GM18870 (cell line): ENCODE data around the gene CTNND2.
A peak's percentile ranks its signal among the peaks of the same experiment; 100 is the strongest.

ENCODE experiments used
- ATAC-seq: cut with Tn5 transposase; IDR thresholded peaks from one replicate; pipeline ENCODE4 v1.9.1; 2021; ENCODE audit warnings: moderate library complexity; ENCODE audit not compliant: unreplicated experiment

The CTNND2 gene

DNA sequence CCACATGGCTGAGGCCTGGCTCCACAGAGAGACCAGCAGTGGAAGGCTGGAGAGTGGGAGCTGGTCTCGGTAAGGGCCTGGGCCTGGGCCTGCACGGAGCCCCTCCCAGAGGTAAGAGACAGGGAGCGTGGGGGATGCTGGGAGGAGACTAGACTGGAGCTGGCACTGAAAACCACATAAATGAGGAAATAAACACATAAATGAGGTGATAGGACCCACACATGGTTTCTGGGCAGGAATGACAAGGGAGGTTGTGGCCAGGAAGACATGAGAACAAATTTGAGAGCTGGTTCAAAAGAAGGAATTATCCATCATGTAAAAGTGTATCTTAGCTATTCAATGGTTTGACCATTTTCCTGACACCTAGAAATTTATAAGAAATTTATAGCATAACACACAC lies 691.5 kb downstream of the CTNND2 start:
- ATAC-seq = no peak

DNA sequence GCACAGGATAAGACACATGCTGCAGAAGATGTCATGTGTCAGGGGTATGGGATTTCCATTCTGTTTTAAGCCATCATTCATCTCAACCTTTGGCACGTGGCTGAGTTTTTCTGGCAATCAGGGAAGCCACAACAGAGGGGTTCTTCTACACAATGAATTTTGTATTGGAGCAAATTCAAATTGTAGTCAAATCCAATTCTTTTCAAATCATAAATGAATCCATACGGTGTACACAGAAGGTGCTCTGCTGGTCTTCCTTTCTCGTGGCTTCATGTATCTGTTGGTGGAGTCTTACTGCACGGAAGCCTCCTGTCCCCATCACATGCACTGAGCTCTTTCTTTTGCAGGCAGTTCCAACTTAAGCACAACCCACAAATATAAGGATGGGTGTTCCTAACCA lies 706.5 kb downstream of the CTNND2 start:
- ATAC-seq = no peak

DNA sequence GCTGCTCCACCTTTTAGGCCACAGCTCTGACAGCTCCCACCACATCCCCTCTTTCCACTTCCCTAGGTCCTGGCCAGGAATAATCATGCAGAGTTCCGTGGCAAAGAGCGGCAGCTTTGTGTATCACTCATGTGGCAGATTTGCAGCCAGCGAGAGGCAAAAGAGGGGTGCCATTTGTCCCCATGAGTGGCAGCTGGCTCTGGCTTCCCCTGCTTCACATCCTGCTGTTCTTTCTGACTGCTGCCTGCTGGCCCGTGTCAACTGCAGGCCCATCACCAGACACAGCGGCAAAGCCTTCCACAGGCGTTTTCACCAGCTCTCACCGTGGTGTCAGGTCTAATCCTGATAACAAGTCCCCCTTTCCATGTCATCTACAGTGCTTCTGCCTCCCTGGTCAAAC lies 712.6 kb downstream of the CTNND2 start:
- no peak for ATAC-seq

DNA sequence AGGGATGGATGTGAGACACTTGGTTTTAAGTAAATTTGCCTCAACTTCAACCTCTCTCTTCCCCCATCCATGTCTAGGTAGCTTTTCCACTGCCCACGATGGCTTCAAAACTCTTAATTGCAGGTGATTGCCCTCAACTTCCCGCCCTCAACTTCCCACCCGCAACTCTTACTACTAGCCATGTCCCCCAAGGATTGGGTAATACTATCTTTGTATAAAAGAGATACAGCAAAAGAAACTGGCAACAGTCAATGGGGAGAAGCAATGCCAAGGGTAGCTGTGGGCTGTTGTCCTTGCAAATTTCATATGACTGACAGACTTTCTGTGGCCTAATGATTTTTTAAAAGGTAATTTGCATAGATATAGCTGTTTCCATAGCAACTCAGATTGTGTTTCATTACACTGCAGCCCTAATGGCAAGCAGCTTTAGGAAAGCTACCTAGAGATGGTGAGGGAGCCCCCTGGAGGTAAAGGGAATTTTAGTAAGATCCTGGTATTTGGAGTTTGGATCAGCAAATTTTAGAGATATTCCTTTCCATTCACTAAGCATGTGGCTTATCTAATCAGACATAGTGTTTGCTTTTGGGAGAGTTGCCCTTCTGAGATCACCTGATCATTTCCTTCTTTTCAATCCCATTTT lies 721.7 kb downstream of the CTNND2 start:
- ATAC-seq = no peak

DNA sequence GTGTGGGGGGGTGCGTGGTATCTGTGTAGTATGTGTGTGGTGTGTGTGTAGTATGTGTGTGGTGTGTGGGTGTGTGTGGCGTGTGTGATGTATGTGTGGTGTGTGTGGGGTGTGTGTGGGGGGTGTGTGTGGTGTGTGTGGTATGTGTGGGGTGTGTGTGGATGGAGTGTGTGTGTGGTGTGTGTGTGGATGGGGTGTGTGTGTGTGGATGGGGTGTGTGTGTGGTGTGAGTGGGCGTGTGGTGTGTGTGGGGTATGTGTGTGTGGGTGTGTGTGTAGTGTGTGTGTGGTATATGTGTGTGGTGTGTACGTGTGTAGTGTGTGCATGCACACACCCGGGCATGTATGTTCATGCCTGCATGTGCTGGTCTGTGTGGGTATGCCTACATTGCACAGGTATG lies 722.3 kb downstream of the CTNND2 start:
- ATAC-seq = no peak

DNA sequence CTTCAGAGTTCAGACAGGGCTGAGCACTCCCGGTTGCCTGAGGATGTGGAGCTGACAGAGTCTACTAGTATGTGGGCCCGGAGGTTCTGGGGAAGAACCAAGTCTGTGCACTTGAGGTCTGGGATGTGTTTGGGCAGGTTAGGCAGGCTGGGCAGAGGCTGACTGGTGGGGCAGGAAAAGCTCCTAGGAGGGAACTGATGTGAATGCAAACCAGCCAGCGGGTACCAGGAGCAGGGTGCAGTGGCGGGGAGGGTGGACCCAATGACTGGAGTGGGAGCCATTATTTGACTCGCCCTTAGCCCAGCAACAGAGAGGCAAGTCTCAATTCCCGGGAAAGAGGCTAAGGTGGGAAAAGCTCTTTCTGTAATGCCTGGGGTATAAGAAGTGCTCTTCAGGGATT lies 723.4 kb downstream of the CTNND2 start:
- ATAC-seq = no peak

DNA sequence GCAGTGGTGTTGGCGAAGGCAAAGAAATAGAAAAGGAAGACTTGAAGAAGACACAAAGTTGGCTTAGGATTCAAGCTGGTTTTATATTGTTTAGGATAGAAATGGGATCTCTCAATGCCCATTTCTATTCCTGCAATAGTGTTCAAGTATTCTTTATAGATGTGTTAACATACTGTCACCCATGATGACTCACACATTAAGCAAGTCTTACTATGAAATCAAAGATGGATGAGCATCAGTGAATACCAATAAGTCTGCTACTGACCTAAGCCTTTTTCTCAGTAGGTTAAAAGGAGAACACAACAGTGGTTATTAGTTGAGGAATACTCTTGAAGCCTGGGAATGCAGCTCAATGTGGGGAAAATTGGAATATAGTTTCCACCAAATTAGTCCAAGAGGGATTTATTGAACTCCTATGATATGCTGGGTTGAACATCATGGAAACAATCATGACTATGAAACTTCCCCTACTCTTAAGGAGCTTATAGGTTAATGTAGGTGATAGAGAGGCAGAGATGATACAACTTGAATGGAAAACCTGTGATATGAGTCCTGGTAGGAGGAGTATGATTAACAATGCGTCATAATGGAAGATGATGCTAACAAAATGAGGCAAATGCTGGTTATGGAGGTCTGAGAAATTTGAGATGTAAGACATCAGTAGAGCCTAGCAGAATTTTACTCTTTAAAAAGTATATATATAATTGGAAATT lies 726.1 kb downstream of the CTNND2 start:
- ATAC-seq = no peak

DNA sequence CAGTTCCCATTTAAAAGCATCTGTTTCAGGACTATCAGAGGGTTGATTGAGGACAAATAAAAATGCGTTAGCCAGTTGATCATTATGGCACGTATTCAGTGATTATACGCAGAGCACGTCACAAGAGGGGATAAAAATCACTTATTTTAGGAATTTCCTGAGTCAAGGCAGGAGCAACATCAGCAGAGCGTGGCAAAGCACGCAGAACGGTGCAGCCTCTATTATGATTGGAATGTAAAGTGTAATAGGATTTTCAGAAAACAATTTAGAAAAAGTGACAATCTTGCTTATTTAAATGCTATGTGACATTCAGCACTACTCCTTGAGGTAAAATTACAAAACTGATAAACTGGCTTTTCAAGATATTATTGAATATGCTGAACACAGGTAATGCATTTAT lies 729.7 kb downstream of the CTNND2 start:
- ATAC-seq = no peak

DNA sequence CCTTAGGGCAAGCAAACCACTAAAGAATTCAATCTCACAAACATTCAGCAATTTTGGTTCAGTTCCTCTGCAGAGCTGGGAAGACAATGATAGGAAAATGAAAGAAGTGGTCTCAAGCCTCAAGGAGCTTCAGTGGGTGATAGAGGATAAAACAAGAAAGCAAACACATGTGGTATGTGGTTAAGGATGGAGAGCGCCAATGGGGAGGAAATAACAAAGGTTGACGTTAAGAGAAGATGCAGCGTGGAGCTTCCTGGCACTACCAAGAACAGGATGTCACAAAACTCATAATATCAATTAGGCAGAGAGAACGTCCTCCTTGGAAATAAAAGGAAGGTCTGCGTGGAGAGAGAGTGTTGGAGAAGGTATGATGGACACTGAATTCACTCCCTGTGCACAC lies 731.8 kb downstream of the CTNND2 start:
- ATAC-seq = no peak

DNA sequence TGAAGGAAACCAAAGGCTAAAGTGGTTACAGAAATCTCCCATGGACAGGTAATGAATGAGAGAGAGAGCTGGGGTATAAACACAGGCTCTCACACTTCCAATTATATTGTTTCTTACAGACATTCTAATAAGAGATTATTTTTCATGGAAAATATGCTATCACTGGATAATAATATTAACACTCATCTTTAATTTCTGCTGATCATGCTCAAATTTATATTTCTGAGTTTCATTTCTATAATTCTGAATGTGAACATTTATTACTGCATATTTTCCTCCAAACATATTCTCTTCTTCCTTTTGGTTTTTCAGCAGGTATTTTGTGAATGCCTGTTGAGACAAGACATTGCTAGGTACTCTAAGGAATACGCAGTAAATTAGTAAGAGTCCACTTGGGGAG lies 733.0 kb downstream of the CTNND2 start:
- ATAC-seq = no peak

DNA sequence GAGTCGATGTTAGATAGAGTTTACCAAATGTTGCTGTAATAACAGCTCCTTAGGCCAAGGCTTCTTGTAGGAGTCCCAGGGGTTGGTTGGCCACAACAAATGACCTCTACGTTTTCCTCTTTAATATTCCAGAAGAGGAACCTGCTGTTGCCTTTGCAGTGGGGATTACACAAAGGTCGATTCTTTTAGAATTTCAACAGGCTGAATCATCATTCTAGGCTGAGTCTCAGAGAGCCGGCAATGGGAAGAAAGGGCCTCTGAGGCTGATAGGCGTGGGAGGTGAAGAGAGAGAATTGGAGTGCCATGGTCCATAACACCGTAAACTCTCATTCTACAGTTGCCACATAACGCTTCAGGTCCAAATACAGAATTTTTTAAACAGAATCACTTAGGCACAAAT lies 737.3 kb downstream of the CTNND2 start:
- ATAC-seq = no peak

DNA sequence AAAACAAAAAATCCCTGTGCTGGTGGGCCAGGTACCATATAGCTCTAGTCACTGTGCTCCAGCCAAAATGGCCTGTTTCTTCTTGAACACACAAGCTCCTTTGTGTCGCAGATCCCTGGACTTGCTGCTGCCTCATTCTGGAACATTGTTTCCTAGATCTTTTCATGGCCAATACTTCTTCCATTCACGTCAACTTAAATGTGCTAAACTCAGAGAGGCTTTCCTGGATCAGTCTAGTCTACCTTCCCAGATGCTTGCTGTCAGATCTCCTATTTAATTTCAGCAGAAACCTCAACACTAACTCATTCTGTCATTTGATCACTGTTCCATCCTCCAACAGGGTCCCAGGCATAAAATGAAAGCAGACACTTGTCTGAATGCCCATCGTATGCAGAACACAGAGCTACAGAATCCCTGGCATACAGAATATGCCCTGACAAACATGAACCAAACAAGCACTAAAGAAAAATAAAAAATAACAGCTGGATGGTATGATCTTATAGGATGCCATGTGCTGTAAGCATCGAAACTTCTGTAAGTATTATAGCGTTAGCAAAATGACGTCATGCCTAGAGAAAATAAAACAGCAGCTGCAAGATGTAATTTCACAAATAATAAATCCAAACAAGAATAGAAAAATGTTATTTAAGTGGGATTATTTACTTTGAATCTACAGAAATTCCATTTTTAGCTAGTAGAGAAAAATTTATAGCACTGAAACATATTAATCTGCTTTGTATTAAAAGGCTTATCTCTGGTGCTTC lies 739.5 kb downstream of the CTNND2 start:
- ATAC-seq = no peak

DNA sequence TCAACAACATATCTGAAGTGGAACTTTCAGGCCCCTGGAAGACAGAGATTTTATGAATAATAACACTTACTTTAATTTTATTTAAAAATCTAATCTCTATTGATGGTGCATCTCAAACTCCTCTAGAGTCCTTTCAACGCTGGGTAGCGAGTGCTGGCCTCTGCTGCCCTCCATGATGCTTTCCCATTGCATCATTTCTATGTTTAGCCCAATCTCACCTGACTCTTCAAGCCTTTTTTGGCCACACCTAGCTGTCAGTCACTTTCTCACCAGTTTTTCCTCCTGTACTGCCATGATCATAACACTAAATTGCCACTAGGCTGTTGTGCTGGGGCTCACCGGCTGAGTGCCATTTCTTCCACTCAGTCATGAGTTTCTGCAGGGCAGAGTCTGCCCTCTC lies 747.1 kb downstream of the CTNND2 start:
- no peak for ATAC-seq

DNA sequence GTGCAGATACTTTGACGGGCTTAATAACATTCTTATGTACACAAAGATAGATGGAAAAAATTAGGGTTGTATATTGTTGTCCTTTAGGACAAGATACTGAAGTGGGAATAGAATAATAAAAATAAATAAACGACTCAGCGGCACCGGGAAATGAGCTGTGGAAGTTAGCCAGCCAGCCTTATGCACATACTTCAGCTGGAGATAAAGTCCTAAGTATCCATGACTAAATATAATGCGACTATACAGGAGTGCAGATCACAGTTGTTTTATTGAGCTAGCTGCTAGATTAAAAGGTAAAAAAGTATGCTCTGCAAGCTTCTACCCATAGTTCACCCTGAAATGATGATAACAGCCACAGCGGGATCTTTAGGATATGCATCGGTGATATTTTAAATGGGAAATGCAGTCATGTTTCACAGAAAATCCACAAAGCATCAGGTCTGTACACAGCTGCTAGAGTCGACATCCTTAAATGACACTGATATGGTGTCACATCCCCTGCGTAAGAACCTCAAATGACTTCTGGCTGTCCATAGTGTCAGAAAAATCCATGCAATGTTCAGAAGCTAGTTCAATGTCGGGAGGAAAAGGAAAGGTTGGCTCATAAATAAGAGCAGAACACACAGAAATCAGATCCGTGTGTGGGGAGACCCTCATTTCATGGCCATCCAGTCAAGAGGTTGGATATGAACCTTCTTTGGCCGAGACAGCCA lies 750.4 kb downstream of the CTNND2 start:
- ATAC-seq = no peak

DNA sequence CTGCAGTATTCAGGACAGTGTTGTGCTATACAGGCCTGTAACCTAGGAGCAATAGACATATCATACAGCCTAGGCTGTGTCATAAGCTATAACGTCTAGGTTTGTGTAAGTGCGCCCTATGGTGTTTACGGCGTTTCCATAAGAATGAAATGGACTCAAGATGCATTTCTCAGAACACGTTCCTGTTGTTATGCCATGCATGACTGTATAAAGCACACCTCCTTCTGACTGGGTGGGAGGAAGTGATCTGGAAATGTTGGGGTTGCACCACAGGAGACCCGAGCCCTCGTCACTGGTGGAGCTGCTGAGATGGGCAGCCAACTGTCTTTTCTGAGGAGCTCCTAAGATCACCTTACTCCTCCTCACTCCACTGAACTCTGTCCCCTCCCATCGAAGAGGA lies 751.9 kb downstream of the CTNND2 start:
- no peak for ATAC-seq

DNA sequence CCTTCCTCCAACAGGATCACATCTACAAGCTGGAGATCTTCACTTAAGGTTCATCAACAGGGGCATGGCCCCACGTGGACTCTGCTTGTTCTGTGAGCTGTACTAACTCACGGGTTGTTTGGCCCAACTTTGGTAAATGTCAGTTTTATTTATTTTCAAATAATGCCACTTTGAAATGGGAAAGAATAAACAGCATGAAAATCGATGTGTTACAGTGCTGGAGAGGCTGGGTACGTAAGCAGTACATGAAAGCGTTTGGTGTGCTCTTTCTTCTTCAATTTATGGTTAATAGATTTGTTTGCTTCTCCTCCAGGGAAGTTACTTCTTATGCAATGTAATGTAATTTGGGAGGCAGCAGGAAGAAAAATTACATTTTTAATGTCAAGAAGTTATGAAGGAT lies 753.3 kb downstream of the CTNND2 start:
- no peak for ATAC-seq

DNA sequence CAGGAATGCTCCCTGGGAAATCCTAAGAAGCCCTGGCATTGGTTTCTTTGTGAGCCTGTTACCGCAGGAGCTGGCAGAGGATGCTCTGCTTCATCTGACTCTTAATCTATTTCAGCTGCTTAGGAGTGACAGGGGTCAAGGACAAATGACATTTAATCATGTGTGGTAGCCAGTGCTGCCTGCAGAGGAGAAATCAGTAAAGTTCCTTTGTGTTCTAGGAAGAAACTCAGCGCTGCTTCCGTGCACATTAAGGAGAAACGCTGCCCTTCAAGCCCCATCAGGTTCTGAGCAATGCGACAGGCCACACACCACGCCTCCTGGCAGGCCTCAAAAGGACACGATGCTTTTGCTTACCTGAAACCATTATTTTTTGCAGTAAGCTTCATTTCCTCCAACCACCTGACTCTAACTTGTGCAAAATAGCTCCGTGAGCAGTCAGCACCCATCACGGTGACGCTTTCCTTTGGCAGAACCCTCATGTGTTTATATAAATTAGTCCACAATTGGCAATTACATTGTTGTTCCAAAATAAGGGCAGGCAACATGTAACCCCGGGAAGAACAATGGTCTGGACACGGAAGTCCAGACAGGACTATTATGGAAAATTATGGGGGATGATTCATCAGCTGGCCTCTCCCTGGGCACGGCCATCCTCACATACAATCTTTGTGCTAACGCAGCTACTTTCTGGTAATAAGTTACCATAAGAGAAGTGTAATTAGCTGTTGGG lies 755.3 kb downstream of the CTNND2 start:
- ATAC-seq = no peak

DNA sequence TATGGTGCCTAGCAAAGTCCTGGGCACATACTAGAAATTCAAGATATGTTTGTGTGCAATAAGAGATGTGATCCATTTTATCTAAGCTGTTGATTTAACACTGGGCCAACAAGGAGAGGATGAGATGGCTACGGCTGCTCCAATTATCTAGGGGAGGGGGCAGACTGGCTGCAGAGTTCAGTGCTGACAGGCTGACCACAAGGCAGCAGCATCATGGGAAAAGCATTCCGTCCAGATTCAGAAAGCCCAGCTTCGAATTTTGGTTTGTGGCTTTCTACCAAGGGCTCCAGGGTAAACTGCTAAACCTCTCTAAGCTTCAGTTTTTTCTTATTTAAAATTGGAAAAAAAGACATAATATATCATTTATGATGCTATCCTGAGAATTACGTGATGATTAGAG lies 758.1 kb downstream of the CTNND2 start:
- ATAC-seq = no peak

DNA sequence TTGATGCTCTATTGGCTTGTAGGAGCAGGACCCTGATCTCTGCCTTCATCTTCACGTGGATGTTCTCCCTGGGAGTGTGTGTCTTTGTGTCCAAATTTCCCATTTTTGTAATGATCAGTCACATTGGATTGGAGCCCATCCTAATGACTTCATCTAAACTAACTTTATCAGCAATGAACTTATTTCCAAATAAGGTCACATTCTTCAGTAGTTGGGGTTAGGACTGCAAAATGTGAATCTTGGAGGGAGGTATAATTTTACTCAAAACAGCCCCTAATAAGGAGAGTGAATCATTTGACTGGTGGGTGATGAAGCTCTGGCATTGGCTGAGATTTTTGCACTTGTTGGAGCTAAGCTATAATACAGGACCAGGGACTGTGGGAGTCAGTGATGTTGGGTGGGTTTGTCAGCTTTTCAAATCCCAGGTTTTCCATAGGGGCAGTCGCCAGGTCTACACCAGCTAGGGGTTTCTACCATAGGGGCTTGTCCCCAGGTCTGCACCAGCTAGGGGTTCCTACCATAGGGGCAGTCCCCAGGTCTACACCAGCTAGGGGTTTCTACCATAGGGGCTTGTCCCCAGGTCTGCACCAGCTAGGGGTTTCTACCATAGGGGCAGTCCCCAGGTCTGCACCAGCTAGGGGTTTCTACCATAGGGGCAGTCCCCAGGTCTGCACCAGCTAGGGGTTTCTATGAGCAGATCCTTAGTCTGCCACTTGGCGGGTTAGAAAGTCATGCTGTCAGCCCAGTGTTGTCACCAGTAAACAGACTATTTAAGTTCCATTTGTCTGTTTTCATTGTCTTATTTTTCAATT lies 760.6 kb downstream of the CTNND2 start:
- ATAC-seq = peak; percentile 64

DNA sequence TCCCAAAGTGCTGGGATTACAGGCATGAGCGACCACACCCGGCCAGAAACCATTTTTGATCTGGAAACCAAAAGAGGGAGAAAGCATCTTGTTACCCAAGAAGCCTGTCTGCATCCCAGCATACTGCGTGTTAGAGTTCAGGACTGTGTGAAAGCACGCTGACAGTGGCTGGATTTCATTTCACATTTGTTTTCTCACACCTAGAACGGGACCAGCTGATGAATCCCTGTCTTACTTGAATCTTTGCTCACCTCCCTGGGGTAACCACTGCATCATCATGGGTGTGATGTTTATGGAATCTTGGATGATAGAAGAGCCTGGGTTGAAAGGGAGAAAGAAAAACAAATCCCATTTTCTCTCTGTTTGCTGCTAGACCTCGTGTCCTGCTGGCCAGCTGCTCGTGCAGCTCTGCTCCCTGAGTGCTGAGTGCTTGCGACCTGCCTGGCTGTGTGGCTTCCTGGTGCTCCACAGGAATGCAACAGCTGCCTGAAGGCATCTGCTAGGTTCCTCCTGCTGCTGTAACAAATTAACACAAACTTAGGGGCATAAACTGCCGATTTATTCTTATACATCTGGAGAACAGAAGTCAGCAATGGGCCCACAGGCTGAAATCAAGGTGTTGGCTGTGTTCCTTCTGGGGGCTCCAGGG lies 764.9 kb downstream of the CTNND2 start:
- ATAC-seq = no peak
